CD4-positive, alpha-beta T cell treated with Interleukin-21 for 1 hour (primary cell): ENCODE measurements around the gene SNX12.

Experiments
- DNase-seq: peaks from one replicate; pipeline ENCODE4 v3.0.0-alpha.2; 2020

The SNX12 gene

DNA sequence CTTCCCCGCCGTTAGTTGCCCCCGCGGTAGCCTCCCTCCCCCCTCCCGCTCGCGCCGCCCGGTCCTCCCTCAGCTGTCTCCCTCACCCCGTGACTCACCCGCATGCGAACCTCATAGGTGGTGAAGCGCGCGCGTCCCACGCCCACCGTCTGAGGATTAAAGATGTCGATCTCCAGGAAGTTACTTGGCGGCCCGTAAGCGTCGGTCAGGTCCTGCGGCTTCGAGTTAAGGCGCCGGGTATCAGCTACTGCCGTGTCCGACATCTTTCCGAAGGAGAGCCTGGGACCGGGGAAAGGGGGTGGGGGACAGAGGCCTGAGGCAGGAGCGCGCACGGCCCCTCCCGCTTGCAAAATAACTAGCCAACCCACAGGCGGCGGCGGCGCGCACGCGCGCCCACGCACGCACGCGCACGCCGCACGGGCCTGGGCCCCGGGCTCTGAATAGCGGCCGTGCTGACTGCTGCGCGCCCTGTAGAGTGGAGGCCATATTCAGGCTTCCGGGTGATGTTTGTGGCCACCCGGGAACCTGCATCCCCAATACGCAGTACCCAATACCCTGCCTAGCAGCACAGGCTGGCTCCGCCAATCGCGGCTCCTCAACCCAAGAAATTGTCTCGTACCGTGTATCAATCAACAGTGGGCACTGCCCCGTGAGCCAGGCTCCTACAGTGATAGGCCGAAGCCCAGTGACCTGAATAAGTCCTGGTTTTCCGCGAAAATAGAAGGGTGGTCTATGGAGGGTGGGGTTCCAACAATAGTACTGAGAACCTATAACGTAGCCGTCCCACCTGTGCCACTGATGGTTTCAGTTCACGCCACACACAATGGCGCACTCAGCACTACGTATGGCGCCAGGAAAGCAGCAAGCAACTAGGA lies at the start of gene SNX12:
TSS of gene SNX12 (minus strand) at position 291 of the 875 bp plus-strand sequence. CDS start at position 263, 28 bp downstream.
- peak; percentile 94 for DNase-seq

DNA sequence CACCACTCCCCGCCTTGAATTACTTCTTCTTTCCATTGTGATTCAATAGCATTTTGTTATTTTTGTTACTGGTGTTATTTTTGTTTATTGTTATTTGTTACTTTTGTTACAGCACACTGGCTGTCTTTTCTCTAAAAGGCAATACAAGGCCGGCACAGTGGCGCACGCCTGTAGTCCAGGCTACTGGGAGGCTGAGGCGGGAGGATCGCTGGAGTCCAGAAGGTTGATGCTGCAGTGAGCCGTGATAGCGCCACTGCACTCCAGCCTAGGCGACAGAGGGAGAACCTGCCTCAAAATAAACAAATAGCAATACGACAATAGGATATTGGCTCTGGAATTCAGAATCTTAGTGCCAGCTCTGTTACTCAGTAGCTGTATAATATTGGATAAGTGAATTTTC lies 49.2 kb upstream of the SNX12 start:
- DNase-seq, result no peak

DNA sequence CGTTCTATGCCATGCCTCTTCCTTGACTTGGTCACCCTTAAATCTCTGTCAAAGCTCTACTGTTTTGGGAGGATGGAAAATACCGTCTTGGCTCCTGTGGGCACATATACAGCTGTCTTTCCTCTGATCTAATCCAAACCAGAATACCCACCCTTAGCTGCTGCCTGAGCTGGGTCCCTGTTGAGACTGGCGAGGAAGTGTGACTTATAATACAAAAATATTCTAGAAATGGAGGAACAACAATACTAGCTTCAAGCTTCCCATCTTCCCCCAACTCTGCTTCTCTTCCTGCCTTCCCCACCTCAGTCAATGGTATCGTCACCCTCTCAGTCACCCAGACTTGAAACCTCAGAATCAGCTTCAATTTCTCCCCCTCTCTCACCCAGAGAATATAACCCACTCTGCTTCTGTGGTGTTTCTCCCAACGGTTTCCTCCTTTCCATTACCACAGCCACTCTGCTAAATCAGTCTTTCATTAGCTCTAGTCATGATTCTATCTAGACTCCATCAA lies 43.8 kb upstream of the SNX12 start:
- DNase-seq, result peak; percentile 67

DNA sequence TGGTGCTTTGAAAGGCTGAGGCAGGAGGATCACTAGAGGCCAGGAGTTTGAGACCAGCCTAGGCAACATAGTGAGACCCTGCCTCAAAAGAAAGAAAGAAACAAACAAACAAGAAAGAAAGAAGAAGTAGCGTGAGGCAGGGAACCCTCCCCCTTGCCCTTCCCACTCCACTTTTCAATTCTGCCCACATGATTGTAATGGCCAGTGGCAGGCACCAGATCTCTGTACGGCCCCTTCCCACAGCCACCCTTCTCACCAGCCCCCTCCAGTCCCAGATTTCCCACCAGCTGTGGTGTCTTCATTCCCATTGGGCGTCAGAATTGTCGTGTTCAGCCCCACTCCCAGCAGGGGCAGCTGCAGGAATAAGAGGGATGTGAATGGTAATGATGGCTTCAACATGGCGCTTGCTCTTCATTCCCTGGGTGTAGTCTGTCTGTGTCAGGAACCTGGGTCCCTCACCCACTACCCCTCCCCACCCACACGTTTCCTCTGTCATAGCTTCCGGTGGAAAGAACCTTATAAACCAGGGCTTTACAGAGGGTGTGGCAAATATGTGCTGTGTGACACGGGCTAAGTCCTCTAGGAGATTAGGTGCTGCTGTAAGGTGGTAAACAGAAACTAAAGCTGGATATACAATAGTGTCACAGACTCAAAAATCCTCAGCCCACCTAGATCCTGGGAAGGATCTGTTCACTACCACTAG lies 43.2 kb upstream of the SNX12 start, which contains the start of gene IL2RG:
TSS of gene IL2RG (minus strand) at position 437 of the 703 bp plus-strand sequence. CDS start at position 399, 38 bp downstream.
- DNase-seq, result peak; percentile 93

DNA sequence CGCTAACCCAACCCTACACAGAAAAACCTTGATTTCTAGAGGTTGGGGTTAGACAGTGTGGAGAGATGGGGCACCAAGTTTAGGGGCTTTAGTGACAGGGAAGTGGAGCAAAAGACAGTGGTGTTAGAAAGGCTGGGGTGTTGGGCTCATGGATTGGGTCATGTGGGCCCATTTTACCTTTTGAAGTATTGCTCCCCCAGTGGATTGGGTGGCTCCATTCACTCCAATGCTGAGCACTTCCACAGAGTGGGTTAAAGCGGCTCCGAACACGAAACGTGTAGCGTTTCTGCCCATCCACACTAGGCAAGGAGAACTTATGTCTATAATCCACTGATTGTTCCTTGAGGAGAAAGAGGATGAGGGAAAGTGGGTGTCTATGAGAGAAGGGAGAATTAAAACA lies 40.9 kb upstream of the SNX12 start:
- DNase-seq, result peak; percentile 42

DNA sequence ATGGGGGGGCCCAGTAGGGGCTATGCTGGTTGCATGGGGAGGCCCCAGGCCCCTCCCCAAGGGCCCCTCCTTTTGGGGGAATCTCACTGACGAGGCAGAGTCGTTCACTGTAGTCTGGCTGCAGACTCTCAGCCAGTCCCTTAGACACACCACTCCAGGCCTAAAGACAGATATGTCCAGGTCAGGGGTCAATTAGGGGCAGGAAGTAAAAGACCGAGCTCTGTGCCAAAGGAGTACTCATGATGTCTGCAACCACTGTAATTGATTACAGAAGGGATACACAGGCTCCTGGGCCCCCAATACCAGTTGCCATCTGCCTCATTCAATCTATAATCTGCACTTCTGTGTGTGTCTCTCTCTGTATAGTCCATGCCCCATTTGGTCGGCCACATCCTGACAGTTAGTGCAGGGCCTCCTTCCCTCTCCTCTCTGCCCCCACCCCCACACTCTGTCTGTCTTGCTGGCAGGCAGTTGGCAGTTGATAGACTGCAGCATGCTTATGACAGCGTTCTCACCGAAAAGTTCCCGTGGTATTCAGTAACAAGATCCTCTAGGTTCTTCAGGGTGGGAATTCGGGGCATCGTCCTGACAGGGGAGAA lies 39.7 kb upstream of the SNX12 start:
- peak; percentile 56 for DNase-seq

DNA sequence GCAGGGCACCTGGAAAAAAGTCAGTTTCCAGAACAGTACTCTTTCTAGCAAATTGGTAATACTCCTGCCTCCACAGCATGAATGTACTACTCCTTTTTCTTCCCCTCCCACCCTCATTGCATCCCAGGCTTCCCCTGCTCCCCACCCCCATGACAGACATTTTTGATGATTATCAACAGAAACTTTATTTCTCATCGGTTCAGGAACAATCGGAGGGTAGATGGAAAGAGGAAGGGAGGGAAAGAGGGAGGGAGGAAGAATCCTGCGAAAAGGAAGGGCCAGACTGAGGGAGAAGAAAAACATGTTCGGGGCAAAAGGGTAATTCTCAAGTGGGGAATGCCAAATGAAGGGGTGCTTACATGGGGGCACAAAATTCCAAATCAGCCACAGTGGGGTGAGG lies 39.1 kb upstream of the SNX12 start:
- DNase-seq, result no peak

DNA sequence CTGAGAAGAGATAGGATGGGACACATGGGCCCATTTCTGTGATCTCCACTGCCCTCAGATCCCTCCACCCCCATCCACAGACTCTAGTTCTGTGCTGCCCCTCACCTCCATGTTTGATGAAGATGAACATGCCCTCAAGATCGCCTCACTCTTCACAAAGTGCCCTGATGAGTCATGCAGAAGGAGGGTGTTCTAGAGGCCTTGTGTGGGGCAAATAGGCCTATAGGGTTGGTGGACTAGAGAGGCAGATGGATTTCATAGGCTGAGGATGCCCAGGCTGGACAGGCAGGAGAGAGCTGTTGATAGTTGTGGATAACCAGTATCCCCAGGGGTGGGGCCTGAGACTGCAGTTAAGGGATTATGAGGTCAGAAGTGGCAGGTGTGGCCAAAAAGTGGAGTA lies 38.3 kb upstream of the SNX12 start, which contains the start of gene CXorf65:
TSS of gene CXorf65 (minus strand) at position 314 of the 400 bp plus-strand sequence. CDS start at position 130, 184 bp downstream.
- DNase-seq, result peak; percentile 54

DNA sequence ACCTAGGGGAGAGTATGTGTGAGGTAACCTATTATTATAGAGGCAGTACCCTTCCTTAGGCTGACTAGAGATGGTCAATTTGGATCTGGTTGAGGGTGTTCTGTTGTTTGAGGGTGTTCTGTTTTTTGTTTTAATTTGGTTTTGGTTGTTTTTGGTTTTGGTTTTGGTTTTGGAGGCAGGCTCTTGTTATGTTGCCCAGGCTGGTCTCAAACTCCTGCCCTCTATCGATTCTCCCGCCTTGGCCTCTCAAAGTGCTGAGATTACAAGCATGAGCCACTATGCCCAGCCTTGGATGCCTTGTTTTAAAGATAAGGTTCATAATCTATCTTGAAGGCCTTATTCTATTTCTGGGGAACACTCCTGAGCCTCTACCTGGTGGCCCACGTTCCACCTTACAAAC lies 37.5 kb upstream of the SNX12 start:
- peak; percentile 49 for DNase-seq

DNA sequence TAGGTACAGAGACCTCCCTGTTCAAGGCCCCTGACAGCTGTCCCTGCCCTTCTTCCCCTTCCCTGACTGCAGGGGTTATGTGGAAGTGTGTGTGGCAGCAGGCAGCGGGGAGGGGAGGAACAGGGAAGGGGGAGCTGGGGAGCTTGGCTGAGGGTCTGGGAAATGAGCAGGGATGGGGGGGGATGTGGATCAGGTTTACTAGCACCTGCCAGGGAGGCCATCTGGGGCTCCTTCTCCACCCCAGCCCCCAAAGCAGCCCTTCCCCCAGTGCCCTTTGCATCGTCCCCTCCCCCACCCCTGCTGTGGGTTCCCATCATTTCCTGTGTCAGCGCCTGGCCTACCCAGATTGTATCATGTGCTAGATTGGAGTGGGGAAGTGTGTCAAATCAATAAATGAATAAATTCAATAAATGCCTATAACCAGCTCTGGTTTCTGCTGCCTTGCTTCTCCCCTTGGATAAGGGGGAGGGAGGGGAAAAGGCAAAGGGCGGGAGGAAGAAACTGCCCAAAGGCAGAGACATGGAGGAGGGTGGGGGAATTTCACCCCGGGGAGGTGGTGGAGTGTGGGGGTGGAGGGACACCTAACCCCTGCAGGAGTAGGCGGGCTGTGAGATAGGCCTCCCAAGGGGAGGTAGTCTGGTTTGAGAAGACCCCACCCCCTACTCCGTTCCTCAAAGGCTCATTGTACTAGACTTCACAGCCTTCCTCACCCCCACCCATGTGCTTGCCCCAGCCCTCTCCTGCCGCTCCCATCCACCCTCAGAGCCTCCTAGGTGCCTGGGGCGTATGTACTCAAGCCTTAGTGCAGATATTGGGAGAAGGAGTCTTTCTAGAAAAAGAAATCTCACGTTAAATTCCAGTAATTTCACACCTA lies 35.2 kb upstream of the SNX12 start:
- DNase-seq, result peak; percentile 71

DNA sequence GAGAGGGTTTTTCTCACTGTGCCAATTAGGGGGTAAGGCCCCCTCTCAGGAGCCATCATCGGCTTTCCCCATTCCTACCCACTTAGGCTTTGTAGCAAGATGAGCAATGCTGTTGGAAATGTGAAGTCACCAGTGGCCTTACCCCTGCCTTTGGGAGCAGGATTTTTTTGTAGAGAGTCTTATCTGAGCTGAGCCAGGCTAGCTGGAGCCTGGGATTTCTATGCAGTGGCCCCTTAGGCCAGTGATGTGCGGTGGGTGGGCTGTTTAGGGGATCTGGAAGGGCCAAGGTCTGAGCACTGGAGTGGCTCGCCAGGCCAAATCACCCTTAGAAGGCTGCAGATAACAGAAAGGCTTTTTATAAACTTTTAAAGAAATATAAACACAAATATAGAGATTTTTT lies 34.2 kb upstream of the SNX12 start:
- DNase-seq, result no peak

DNA sequence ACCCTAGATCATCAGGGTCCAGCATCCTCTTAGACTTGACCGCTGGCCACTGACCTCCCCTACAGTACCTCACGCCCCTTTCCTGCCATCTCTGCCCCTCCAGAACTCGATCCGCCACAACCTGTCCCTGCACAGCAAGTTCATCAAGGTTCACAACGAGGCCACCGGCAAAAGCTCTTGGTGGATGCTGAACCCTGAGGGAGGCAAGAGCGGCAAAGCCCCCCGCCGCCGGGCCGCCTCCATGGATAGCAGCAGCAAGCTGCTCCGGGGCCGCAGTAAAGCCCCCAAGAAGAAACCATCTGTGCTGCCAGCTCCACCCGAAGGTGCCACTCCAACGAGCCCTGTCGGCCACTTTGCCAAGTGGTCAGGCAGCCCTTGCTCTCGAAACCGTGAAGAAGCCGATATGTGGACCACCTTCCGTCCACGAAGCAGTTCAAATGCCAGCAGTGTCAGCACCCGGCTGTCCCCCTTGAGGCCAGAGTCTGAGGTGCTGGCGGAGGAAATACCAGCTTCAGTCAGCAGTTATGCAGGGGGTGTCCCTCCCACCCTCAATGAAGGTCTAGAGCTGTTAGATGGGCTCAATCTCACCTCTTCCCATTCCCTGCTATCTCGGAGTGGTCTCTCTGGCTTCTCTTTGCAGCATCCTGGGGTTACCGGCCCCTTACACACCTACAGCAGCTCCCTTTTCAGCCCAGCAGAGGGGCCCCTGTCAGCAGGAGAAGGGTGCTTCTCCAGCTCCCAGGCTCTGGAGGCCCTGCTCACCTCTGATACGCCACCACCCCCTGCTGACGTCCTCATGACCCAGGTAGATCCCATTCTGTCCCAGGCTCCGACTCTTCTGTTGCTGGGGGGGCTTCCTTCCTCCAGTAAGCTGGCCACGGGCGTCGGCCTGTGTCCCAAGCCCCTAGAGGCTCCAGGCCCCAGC lies 32.7 kb upstream of the SNX12 start:
- DNase-seq, result no peak

DNA sequence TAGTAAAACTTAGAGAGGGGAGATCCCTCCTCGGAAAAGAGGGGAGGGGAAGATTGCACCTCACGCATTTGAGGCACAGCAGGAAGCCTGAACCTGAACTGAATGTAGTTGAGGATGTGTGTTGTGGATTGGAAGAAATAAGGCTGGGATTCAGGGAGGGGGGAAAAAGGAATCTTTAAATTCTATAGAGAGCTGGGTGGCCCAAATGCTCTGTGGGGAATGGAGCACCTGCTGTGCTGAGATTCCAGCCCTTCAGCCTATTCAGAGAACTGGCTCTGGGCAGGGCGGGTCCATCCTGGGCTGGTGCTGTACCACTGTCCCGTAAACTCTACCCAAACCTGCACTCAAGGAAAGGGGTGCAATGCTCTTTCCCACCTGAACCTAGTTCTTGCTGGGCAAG lies 31.6 kb upstream of the SNX12 start:
- no peak for DNase-seq

DNA sequence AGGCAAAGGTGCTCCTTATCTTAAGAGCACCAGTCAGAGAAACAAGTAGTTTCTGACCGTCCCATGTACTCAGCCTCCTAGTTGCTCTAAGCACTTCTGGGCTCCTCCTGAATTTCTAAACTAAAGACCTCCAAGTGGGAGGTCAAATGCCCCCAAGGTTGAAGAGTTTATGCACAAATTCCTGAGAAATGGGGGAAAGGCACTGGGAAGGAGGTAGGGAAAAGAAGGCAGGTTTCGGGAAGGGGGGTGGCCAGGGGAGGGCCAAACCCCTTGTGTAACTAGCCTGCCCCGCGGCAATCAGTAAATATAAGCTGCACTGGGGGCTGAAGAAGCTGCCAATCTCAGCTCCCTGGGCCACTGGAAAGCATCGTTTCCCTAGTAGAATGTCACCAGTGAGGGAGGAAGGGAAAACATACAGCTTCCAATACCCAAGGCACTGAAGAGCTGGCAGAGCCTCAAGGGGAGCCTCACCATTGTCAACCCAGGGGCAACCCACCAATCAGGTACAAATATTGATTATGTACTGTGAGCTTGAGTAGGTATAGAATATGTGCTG lies 30.9 kb upstream of the SNX12 start:
- DNase-seq, result no peak

DNA sequence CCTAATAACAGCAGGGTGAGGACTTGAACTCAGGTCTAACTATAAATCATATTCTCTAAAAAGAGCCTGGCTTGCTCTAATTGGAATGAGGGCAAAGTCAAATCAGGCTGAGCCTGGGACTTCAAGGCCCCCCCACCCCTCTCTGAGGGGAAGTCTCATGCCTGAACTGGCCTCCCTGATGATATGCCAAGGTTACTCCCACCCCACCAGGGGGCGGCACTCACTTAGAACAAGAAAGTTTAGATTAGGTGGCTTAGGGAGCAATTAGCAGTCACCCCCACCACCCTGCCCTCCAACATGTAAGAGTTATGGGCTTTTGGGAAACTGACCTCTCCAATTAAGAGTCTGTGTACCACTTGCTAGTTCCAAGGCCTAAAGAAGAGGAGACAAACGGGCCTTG lies 30.2 kb upstream of the SNX12 start:
- DNase-seq, result peak; percentile 83

DNA sequence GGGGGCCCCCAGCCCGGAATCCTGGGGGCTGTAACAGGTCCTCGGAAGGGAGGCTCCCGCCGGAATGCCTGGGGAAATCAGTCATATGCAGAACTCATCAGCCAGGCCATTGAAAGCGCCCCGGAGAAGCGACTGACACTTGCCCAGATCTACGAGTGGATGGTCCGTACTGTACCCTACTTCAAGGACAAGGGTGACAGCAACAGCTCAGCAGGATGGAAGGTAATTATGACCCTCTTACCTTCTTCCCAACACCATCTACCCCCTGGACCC lies 28.6 kb upstream of the SNX12 start:
- DNase-seq, result no peak

DNA sequence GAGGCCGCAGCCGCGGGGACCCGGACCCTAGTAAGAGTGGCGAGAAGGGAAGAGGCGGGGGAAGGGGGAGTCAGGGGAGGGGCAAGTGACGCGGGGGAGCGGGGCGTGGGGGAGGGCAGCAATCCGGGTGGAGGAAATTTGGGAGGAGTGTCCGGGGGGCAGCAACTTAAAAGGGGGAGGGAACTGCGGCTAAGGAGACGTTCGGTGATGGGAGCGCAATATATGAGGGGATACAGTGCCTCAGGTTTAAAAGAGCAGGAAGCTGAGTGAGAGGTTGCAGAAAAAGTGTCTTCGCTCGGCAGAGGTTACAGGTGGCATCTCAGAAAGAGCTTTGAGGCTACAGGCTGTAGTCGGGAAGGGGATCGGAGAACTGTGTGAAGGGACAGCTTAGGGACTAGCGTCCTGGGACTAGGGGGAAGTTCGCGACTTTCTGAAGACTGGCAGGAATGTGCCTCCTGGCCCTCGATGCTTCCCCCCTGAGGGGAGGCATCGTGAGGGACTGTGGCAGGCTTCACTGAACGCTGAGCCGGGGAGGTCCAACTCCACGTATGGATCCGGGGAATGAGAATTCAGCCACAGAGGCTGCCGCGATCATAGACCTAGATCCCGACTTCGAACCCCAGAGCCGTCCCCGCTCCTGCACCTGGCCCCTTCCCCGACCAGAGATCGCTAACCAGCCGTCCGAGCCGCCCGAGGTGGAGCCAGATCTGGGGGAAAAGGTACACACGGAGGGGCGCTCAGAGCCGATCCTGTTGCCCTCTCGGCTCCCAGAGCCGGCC lies 28.0 kb upstream of the SNX12 start:
- peak; percentile 82 for DNase-seq

DNA sequence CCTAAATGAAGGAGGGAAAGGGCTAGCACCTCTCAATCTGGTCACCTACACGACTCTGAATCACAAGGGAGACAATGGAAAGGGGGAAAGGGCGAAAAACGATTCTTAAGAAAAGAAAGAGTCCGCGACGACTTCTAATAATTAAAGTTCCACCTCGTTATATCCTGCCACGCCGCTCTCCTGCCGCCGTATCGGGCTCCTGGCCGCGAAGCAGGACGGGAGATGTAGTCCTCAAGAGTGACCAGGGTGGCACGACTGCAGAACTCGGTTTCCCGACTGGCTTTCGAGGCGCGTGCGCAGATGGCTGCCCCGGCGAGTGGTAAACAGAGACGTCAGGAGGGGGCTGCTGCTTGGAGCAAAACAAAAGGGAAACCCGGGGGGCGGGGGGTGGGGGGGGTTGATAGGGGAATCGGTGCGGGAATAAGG lies 27.4 kb upstream of the SNX12 start, which contains the start of gene FOXO4:
TSS of gene FOXO4 (plus strand) at position 297 of the 426 bp plus-strand sequence. CDS start 678 bp downstream, outside the sequence.
- DNase-seq, result peak; percentile 92

DNA sequence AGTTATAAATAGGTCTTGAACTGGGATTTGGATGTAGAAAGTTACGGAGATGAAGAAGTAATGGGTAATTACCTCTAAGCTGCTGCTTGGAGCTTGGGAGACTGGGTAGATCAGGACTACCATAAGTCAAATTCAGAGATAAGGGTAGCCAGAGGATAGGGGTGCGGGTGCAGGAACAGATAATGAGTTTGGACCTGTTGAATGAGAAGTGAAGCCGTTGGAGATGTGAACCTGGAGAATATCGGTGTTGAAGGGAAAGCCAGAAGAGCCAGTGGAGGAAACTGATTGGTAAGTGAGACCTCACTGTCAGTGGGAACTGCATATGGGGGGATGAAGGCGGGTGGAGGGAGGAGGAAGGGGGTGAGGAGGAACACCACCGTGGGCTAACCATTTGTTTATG lies 26.9 kb upstream of the SNX12 start:
- DNase-seq, result no peak

DNA sequence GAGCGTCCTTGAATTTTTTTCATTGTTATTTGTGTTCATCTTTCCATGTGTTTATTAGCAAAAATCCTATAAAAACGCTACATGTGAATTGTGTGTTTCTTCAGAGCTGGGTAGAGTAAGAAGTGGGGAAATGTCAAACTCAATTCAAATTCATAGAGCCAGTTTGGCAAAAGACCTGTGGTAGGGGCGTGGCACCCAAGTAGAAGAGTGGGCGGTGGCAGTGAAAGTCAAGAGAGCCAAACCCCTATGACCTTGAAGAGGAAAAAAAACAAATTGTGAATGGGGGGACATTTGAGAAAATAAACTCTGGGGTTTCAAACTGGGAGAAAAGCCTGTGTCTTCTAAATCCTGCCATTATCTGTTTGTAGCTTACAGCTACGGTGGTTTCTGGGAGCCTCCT lies 23.1 kb upstream of the SNX12 start:
- DNase-seq, result no peak
